GM18868 (cell line): Measurements from ENCODE around the gene HS3ST6.
"Not testable (repeated sequence)": the region's sequence is repeated elsewhere in the genome, so short reads cannot be mapped to it uniquely, and the experiment has no call there.

Experiments used
- ATAC-seq: cut with Tn5 transposase; IDR thresholded peaks from one replicate; pipeline ENCODE4 v1.9.1; 2021; ENCODE audit warnings: mild to moderate bottlenecking, moderate library complexity; ENCODE audit not compliant: unreplicated experiment

The HS3ST6 gene

DNA sequence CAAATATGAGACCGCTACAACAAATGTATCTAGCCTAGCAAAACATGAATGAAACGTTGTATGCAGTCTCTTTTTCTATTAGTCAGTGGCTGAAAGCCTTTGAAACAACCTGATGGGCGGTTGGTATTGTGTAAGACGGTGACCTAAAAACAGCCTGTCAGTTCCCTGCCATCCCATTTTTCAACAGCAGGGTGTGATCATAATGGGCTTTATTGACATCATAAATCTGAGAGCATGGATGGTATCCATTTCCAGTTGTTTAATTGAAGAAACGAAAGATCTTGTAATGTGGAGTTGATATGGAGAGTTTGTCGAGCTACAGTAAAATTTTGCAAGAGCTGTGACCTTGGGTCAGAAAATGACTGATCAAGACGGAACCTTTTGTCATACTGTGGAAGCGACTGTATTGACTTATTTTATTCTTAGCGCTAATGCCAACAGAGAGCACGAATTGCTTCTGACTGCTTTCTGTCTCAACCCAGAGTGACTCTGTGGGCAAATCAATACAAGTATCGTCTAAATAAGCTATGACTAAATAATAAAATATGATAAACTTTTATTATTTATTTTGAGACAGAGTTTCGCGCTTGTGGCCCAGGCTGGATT is 34.0 kb downstream of the HS3ST6 start:
- ATAC-seq, result no peak

DNA sequence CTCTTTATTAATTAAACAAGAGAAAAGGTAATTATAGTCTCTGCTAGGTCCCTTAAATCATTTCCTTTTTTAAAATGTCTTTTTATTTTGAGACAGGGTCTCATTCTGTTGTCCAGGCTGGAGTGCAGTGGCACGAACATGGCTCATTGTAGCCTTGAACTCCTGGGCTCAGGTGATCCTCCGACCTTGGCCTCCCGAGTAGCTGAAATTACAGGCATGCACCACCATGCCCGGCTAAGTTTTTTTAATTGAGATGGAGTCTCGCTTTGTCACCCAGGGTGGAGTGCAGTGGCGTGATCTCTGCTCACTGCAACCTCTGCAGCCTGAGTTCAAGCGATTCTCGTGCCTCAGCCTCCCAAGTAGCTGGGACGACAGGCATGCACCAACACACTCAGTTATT is 37.0 kb downstream of the HS3ST6 start:
- ATAC-seq, result not testable (repeated sequence)

DNA sequence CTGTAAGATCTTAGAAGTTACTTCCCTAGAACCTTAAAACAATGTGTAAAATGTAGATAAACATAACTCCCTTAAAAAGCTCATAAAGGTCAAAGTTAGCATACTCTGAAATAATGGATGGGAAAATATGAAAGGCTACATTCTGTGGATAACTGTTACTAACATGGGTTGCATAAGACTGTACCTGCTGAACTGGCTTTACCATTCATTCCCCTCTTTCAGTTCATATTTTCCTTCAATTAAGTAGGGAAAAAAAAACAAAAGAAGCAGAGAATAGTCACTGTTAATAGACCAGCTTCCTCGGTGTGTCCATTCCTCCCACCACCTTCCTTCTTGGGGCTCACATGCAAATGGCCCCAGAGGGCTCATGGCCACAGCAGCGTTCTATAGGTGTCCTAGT is 38.7 kb downstream of the HS3ST6 start:
- no peak for ATAC-seq

DNA sequence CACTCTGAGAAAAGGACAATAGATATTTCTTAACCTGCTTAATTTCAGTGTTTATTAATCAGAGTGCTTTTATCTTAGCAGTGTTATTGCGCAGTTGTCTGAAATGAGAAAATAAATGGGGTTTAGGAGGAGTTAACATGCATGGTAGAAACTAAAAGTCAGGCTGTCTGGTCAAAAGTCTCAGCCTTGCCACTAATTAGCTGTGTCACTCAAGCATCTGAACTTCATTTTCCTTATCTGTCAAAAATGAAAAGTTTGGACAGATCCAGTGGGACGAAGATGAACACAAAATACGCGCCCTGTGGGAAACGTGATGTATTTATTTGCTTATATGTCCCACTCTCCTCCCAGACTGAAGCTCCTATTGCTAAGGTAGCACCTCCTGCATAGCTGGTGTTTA is 40.0 kb downstream of the HS3ST6 start:
- ATAC-seq, result no peak

DNA sequence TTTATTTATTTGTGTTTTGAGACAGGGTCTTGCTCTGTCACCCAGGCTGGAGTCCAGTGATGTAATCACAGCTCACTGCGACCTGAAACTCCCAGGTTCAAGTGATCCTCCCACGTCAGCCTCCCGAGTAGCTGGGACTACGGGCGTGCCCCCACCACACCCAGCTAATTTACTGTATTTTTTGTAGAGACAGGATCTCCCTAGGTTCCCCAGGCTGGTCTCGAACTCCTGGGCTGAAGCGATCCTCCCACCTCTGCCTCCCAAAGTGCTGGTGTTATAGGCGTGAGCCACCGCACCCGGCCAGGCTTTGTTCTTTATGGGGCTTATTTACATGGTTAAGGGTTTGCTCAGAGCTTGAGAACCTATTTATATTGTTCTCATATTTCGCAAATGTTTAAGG is 40.4 kb downstream of the HS3ST6 start:
- ATAC-seq, result no peak

DNA sequence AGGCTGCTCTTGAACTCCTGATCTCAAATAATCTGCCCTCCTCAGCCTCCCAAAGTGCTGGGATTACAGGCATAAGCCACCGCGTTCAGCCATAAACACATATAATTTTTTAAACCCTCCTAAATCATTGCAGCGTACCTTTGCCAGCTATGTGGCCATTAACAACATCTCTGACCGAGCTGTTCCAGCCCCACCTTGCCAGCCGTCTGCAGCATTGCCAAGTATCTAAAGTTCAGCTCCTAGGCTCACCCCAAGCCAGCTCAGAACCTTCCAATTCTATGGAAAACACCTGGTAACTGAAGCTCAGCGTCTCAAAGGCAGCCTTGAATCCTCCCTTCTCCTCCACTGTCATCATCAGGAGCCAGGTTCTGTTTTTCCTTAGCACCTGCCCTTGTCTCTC is 41.1 kb downstream of the HS3ST6 start:
- no peak for ATAC-seq

DNA sequence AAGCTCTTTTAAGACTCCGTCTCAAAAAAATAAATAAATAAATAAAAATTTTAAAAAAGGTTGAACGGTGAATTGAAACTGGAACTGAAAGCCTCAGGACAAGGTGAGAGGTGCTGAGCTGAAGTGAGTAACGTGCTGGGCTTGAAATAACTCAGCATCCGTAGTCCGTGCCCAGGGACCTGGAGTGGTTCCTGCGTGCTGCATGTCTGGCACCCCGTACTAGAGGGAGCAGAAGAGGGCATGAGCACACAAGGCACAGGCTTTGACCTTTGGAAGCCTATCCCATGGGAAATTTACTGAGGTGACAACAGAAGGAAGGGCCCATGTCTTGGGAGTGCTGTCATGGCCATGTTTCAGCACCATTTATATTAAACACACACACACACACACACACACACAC is 41.7 kb downstream of the HS3ST6 start:
- no peak for ATAC-seq

DNA sequence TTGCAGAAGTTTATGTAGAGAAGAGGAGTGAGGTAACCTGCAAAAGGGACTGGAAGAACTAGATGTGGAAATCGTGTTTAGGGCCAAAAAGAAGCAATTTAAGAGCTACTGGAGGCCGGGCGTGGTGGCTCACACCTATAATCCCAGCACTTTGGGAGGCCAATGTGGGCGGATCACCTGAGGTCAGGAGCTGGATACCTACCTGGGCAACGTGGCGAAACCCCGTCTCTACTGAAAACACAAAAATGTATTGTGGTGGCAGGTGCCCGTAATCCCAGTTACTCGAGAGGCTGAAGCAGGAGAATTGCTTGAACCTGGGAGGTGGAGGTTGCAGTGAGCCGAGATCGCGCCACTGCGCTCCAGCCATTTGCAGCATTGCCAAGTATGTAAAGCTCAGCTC is 42.1 kb downstream of the HS3ST6 start:
- ATAC-seq, result not testable (repeated sequence)

DNA sequence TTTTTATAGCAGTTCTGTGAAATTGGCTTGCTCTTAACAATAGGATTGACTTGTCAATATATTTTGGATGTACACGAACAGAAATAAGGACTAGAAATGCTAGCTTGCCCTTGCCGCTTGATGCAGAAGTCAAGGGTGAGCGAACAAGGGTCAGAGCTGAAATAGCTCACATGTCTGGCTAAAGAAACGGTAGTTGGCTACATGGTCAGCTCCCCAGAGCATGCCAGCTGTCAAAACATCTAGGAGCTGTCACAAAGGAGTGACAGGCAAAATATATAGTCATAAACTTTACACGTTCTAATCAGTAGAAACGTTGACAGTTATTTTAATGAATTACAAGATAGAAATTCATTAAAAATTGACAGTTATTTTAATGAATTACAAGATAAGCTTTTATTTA is 43.4 kb downstream of the HS3ST6 start:
- no peak for ATAC-seq

DNA sequence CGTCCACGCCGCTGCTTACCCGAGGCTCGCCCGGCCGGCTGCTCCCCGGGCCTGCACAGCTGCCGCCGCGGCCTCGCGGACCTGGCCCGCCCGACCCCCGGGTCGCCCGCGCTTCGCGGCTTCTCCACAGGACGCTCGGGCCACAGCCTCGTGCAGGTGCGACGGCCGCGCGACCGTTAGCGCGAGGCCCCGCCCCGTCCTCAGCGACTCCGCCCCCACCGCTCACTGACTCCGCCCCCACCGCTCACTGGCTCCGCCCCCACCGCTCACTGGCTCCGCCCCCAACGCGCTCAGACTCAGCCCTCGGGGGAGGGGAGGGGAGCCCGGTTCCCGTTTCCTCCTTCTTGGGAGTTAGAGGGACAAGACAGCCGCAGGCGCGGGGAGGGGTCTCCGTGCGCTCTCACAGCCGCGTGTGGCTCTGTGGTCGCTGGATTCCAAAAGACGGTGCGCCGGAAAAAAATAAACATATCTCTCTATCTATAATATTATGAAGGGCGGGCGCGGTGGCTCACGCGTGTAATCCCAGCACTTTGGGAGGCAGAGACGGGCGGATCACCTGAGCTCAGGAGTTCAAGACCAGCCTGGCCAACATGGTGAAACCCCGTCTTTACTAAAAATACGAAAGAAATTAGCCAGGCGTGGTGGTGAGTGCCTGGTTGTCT is 46.1 kb downstream of the HS3ST6 start, which contains the start of gene MEIOB:
MEIOB (minus strand) TSS at position 191 of the 662 bp plus-strand sequence. CDS start 3,989 bp downstream, outside the sequence.
- ATAC-seq, result no peak

DNA sequence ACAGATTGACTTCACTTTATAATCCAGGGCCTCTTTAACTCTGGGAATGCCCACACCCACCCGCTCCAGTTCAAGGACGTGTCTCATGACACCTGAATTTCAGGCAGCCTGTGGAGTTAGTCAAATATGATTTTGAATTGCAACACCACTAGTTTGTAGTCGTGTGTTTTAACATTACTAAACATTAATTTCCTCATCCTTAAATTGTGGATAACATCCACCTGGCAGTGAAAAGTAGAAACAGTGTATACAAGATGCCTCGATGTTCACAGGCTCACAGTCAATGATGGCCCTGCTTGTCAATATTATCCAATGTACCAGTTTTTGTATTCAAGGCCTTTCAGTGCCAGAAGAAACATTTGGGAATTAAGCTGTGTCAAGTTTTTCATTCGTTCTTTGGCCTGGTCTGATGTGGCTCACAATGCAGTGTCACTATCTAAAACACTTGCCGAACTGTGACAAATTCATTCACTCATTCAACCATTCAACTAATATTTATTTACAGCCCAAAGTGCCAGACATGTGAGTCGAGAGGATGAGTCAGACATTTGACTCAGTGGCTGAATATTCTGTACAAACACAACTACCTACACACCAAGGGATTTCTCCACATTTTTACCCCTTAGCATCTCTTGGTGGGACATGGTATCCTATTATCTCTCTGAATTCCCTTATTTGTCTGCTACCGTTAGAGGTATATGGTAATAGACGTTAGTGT is 47.7 kb downstream of the HS3ST6 start:
- no peak for ATAC-seq

DNA sequence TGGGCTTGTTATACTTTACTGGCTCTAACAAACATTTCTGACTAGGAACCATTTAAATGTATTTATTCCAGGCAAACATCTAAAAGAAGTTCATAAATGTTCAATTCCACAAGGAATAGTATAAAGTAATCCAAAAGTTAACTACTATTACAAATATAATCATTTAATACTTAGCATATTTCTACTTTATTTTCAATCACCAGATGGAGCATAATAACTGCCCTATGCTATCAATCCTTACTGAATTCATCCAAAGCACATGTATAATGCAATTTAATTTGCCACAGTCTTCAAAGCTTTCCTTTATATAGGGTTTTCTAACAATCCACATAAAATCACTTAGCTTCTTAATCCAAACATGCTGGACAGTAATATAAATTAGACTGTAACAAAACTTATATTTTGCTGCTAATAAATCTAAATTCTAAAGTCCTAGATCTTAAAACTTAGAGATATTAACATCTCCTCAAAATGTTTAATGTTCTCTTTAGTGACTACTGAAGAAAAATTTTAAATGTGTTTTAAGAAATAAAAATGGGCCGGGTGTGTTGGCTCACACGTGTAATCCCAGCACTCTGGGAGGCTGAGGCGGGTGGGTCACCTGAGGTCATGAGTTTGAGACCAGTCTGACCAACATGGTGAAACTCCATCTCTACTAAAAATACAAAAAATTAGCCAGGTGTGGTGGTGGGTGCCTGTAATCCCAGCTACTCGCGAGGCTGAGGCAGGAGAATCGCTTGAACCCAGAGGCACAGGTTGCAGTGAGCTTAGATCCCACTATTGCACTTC is 52.1 kb downstream of the HS3ST6 start:
- ATAC-seq, result no peak

DNA sequence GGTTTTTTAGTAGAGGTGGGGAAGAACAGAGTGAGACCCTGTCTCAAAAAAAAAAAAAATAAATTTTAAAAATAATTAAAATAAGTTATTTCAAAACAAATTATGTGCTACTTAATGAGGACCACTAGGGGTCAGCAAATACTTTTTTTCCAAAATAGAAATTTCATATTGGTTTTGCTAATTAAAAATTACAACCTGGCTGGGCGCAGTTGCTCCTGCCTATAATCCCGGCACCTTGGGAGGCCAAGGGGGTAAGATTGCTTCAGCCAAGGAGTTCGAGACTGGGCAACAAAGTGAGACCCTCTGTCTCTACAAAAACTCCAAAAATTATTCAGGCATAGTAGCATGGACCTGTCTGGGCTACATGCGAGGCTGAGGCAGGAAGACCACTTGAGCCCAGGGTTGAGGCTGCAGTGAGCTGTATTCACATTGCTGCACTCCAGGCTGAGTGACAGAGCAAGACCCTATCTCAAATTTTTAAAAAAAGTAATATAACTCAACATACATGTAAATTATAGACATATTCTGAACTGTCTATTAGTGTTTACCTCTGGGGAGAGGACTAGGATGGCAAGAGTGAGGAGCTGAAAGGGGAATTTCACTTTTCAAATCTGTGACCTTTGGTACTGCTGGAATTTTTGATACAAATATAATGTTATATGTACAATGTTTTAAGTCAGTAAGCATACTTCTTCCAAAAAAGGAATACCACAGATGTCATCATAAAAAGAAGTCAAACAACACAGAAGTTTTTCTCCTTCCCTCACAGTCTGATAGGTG is 54.3 kb downstream of the HS3ST6 start:
- no peak for ATAC-seq

DNA sequence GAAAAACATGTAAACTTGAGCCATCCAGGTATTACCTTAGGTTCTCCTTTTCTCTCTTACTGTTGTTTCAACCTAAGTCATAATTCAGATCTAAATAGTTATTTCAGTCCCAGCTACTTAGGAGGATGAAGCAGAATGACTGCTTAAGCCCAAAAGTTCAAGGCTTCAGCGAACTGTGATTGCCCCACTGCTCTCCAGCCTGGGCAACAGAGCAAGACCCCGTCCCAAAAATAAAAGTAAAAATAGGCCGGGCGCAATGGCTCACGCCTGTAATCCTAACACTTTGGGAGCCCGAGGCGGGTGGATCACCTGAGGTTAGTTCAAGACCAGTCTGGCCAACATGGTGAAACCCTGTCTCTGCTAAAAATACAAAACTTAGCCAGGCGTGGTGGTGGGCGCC is 55.8 kb downstream of the HS3ST6 start:
- ATAC-seq, result no peak

DNA sequence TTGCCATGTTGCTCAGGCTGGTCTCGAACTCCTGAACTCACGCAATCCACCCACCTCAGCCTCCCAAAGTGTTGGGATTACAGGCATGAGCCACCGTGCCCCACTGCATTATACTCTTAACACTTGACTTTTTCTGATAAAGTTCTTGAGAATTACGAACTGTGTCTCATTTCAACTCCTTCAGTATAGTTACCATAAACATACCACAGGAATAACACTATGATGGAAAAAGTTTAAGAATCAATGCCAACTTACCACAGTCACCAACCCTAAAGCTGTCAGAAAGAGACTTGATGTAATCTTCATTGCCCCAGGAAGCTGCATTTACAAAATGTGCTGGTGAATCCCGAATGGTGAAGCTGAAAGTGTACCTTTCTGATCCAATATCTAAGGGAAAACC is 56.5 kb downstream of the HS3ST6 start:
- no peak for ATAC-seq
